GM18861 (cell line): ENCODE measurements around the gene PRR33.
"Not testable (repeated sequence)": the region's sequence is repeated elsewhere in the genome, so short reads cannot be mapped to it uniquely, and the experiment has no call there.

Experiments
- ATAC-seq: cut with Tn5 transposase; IDR thresholded peaks from one replicate; pipeline ENCODE4 v1.9.1; 2021; ENCODE audit not compliant: unreplicated experiment

PRR33 gene

DNA sequence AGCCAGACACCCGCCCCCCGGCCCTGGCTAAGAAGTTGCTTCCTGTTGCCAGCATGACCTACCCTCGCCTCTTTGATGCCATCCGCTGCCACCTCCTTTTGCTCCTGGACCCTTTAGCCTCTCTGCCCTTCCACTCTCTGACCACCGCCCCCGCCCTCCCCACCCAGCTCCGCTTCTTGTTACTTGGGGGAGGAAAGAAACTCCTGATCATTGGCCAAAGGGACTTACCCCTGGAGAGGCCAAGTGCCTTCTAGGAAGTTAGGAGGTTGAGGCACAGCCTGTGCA is at the start of gene PRR33:
TSS of gene PRR33 (minus strand) at position 65 of the 285 bp plus-strand sequence. CDS start 1,311 bp downstream, outside the sequence.
- ATAC-seq, result no peak

DNA sequence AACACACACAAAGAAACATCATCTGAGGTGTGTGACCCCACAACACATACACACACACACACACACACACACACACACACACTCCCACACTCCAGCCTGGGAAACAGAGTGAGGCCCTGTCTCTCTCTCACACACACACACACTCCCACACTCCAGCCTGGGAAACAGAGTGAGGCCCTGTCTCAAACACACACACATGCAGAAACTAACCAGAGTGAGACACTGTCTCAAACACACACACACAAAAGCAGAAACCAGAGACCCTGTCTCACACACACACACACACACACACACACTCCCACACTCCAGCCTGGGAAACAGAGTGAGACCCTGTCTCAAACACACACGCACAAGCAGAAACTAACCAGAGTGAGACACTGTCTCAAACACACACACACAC is 48.1 kb upstream of the PRR33 start:
- not testable (repeated sequence) for ATAC-seq

DNA sequence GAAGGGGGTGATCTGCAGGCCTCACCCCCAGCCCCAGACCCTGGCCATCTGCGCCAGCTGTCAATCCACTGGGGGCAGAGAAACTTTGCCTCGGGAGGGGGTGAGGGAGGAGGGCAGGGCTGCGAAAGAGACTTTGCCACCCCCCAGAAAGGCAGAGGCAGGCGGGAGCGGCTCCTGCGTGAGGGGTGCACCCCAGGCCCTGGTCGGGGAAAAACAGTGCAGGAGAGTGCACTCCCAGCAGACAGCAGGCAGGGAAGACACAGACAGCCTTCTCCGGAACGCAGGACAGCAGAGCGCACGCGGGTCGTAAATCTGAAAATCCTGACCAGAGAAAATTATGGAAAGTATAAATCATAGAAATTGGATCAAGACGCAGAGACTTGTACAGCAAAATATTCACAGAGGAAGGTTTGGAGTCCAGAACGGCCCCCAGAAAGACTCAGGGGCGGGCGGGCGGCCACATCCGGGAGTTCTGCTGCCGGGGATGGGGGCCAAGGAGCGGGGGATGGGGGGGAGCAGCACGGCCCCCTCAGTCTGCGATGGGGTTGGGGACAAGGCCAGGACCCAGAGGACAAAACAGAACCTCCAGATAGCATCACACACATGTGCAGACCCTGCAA is 47.4 kb upstream of the PRR33 start:
- ATAC-seq, result no peak

DNA sequence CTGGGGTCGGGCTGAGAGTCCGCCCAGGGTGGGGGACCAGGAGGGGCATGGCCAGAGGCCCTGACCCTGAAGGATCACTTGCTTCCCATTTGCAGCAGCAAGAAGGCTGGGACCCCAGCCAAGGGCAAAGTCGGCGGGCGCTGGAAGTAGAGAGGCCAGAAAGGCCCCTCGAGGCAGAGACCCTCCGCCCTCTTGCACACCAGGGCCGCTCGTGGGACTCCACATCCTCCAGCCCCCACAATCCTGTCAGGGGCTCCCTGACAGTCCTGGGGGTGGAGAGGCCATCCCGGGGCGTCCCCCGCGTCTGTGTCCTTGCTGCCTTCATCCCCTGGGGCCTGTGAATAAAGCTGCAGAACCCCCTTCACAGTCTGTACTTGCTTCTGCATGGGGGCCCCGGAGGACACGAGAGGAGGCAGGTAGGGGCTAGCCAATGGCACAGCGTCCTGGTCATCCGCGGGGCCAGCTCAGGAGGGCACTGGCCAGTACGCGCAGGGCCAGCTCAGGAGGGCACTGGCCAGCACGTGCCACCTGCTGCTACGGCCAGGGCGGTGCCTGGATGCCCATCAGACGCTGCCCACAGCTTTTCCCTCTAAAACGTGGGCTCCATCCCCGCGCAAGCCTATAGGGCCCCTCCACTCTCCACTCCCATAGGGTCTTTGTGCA is 46.8 kb upstream of the PRR33 start:
- ATAC-seq, result no peak

DNA sequence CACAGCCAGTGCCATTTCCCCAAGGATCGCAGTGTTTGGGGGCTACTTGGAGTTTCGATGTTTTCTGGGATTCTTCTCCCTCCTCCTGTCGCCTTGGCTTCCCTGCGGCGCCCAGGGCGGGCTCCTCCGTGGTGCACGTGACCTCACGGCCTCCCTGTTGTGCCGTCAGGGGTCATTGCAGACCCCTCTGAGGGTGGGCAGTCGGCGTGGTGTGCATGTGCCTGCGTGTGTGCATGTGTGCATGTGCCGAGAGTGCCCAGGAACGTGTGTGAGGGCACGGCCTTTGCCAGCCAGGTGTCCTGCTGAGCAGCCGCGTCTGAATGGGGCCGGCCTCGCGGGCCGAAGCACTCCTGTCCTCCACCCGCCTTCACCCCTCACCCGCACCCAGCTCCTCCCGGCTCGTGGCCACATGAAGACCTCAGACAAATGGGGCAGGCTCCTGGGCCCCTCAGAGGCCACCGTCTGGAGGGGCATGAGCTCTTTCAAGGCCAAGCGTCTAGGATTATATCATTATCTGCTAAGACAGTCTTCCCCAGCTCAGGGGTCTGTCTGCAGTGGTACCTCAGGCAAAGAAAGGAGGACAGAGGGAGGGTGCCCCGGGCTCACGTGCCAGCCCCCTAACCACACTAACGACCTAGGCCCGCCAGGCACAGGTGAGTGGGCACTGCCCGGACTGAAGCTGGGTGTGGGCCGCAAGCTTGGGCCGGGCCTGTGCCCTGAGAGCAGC is 46.1 kb upstream of the PRR33 start:
- no peak for ATAC-seq

DNA sequence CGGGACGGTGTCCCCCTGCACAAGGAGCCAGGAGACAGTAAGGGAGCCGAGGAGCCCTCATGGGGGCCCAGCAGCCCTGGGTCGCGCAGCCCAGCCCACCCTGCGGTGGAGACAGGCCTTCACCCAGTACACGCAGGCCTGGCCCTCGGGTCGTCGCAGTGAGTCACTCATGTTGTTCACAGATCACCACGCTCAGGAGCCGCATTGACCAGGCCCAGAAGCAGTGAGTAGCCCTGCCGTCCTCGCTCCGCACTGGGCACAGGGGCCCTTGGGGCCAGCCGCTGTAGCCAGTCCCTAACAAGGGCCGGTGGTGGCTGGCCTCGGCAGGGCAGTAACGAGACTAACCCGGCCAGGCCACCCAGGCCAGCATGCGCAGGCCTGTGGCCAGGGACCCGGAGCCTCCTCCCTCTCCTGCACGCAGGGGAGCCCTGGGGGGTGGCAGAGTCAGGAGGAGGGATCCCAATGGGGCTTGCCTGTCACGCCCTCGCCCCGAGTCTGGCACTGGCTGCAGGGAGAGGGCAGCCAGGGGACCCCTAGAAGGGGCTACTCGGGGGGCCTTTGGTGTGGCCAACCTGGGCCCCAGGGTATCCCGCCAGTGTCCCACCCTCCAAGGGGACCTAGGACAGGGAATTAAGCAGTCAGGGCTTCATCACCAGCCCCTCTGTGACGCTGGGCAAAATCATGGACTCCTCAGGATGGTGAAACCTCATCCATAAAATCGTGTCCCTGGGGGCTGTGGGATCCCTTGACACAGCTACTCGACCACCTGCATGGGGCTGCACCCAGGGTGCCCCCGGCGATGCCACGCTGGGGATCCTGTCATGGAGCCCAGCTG is 45.3 kb upstream of the PRR33 start:
- ATAC-seq, result no peak

DNA sequence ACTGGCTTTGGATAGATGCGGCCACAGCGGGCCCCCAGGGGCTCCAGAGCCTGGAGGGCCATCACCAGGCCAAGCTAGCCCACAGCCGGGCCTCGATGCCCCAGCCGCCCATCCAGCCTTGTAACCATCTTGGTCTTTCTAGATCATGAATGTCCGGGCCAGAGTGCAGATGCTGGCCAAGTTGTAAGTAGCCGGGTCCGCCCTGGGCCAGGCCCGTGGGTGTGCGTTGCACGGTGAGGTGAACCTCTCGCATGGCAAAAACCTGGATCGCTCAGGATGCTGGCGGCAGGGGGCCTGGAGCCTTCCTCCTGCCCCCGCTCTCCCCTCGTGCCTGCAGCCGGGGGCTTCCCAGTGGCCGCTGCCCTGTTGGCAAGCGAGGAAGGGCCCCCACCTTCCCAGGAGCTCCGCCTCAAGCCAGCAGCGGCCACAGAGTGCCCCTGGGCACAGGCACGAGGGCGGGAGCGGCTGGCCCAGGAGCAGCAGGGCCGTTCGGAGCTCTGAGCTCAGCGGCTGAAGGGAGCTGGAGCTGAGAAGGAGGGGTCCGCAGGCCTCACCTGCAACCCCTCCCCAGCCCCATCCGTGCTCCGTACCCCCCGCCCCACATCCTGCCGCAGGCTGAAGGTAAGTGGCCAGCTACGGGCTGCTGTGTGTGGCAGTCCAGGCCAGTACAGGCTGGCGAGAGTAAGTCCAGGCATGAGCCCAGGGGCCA is 44.5 kb upstream of the PRR33 start:
- ATAC-seq, result no peak

DNA sequence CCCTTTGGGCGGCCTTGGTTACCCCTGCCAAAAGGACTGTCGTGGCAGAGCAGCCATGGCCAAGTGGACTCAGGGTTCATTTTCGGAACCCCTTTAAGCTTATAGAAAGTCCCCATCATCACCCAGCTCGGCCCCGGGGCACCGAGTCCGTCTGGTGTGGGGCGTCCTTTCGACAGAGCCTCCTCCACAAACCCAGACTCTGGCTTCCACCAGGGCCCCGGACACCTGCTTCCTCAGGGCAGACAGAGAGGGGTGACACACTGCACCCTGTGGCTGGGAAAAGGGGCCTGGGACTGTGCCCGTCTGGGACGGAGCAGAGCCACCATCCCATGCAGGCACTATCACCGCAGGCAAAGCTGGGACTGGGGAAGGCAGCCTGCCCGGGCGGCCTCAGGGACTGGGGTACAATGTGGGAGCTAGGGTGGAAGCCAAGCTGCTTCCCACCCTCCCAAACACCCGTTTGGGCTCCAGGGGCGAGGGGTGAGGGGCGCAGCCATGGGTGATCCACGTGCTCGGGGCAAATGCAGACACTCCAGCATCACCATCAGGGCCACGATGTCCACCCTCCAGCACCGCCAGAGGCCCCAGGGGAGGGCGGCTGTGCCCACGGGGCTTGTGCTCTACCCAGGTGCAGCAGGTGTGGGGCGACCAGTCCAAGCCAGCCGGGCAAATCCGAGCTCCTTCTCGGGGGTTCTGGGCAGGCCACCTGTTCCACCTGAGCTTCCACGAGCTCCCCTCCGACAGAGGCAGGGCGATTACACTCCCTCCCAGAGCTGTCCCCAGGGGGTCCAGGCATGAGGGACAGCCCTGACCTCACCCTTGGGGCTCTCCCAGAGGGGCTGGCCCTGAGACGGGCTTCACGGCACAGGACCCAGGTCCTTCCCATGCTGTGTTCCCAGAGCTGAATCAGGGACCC is 43.7 kb upstream of the PRR33 start:
- no peak for ATAC-seq

DNA sequence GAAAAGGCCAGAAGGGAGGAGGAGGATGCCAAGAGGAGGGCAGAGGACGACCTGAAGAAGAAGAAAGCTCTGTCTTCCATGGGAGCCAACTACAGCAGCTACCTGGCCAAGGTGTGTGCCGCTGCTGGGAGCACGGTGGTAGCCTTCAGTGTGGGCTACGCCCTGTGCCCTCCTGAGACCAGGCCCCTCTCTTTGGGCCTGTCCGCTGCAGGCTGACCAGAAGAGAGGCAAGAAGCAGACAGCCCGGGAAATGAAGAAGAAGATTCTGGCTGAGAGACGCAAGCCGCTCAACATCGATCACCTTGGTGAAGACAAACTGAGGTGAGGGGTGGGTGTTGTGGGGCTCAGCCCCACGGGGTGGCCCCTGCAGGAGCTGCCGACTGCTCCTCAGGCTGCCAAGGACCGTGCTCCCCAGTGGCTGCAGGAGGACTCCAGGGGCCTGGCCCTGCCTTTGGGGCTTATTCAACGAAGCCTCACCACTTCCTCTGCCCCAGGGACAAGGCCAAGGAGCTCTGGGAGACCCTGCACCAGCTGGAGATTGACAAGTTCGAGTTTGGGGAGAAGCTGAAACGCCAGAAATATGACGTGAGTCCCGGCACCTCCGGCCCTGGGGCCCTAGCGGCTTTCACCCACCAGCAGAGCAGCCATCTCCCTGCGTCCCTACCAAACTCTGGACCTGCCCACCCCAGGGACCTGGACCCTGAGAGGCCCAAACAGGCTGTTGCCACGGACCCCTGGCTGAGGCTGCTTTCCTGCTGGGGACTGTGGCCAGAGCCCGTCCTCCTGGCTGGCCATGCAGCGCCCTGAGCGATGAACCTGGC is 42.9 kb upstream of the PRR33 start:
- no peak for ATAC-seq

DNA sequence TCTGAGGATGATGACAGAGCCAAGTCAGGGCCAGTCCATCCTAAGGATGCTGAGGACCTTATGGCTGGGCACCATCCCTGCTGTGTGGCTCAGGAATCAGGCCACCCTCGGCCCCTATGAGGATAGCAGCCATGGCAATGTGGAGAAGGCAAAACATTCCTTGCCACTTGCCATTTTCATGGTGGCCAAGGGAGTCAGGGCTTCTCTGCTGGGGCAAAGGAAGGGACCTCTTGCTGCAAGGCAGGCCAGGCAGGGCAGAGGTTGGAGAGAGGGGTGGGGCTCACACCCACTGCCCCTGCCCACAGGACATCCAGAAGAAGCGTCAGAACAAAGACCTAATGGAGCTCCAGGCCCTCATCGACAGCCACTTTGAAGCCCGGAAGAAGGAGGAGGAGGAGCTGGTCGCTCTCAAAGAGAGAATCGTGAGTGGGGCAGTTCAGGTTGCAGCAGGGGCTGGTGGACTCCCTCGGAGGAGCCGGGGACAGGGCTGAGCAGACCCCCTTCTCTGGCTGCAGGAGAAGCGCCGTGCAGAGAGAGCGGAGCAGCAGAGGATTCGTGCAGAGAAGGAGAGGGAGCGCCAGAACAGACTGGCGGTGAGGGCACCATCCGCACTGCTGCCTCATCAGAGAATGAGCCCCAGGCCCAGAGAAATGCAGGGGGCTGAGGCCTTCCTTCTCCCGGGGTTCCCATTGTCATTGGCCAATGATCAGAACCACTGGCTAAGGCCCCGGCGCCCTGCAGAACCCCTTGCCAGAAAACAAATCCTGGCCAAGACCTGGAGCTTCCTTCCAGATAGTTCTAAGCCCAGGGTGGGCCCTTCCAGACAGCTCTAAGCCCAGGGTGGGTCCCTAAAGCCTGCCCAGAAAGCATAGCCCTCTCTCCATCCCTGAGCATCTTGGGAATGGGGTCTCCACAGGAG is 42.0 kb upstream of the PRR33 start:
- no peak for ATAC-seq

DNA sequence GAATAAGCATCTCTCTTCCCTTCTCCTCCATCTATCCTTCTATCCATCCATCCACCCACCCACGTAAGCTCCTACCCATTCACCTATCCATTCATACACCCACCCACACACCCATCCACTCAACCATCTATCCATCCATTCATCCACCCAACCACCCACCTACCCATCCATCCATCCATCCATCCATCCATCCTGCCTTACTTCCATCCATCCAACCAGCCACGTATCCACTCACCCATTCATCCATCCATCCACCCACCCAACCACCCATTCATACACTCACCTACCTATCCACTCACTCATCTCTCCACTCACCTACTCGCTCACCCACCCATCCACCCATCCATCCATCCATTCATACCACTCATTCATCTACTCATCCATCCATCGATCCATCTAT is 41.0 kb upstream of the PRR33 start:
- no peak for ATAC-seq

DNA sequence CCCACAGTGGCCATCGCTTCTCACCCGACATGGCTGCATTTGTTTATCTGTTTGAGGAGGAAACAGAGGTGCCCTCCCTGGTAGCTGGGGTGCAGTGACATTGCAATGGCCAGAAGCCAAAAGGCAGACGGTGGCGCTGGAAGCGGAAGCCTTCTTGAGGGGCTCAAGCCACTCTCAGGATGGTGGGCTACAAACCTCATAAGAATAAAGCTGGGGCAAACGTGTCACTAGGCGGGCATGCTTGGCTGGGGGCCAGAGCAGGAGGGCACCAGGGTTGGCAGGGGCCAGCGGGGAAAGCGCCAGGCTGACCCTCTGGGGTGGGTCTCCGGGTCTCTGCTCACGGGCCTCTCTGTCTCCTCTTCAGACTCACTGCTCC is 40.4 kb upstream of the PRR33 start:
- no peak for ATAC-seq

DNA sequence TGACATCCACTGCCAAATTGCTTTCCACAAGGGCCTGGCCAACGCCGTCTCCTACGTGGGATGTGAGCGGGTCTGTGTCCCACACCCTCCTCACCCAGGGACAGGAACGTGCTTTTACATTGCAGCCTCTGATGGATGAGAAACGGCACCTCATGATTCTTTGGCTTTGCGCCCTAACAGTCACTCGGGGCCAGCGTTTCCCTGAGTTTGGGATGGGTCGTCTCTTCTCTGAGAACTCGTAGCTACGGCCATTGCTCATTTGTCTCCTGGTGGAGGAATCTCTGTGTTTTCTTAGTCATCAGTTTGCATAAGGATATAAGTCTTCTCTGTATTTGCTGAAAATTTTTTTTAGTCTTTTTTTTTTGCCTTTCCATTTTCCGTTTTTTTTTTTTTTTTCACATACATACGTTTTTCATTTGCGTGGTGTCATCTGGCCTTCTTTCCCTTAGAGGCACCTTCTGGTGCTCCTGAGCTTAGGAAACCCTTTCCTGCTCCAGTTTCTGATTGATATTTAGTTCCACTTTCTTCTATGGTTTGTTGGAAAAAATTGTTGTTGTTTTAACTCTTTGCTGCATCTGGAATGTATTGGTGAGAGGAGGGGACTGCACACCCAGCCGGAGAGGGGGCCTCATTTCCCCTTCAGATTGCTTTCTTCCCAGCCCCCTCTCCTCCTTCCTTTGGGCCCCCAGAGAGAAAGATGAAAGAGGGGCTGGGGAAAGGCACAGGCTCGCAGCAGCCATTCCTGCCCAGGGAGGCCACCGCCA is 39.8 kb upstream of the PRR33 start:
- ATAC-seq, result no peak

DNA sequence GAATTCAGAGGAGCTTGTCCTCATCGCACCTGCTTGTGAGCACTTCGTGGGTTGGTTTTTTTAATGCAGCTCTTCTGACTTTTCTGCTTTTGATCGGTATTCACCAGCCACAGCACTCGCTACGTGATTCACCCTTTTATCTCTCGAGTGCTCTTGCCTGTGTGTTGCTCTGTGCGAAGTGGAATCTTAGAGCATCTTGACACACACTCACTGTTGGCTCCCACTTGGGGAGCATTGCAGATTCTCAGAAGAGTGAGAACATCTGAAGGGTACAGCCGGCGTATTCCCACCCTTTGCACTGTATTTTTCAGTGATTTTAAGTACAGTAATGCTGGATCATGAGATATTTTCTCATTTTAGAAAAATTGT is 38.8 kb upstream of the PRR33 start:
- no peak for ATAC-seq

DNA sequence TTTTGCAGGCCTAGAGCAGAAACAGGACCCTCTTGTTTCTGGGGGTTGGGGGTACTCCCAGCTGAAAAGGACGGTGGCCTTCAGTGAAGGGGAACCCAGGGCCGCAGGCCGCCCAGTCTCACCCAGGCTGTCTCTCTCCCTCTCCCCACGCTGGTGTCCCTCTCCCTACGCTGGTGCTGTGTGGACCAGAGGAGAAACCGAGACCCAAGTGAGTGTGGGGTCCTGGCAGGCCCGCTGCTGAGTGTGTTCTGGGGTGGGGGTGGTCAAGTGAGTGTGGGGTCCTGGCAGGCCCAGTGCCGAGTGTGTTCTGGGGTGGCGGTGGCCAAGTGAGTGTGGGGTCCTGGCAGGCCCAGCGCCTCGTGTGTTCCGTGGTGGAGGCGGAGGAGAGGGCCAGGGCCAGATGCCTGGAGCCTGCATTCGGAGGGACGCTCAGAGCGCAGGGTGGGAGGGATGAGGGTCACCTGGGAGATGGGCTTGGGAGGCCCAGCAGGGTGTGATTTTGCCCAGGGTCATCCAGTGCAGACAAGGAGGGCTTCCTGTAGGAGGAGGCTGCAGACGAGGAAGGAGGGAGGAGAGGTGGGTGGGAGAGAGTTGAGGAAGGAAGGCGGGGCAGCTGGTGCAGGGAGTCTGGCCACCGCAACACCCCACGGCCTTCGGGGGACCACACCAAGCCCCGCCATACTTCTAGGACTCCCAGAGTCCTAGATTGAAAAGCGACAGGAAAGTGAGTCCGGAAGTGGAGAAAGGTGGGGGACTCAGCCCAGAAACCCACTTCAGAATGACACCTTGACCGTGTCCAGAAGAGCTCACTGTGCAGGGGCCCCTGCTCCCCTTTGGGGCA is 38.1 kb upstream of the PRR33 start:
- ATAC-seq, result no peak

DNA sequence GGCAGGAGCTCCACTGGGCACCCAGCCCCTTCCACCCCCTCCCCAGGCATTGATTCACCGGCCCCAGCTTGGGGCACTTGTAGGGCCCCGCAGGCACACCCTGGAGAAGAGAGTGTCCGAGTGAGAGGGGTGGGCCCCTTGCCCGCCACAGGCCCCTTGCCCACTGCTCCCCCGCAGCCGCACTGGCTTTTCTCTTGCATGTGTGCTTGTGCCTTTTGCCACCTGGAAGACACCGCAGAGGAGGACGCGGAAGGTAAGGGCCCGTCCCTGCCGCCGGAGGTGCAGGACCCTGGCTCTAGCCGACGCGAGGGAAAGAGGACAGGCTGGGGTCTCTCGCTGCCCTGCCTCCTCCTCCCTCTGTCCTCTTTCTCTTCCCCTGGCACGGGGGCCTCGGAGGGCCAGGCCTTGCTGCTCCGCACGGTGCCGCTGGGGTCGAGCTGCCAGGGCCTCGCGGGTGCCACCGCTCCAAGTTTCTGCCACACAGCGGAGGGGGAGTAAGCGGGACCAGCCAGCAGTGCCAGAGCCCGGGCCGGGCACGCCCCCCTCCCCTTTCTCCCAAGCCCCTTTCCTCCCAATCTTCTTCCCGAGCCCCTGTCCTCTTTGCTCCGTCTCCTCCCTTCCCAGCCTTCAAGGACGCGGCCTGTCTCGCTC is 37.3 kb upstream of the PRR33 start:
- ATAC-seq, result no peak
